Memory B cell (primary cell): ENCODE measurements around the gene MITF.

Source experiments
- ATAC-seq: fragments of 150-1000 bp; cut with Tn5 transposase; 2 replicates; pipeline ENCODE4 v1.10.0; 2021; ENCODE audit warnings: low read depth, mild to moderate bottlenecking, moderate library complexity
- DNase-seq, 2 donors: peaks; one replicate each; pipeline ENCODE4 v3.0.0; 2022; ENCODE audit warnings: low spot score in 2 of 2
- H3K27ac Mint-ChIP-seq: one replicate; pipeline ENCODE4 v1.8.0; 2022; ENCODE audit warnings: mild to moderate bottlenecking, moderate library complexity, mixed read lengths
- H3K27me3 Mint-ChIP-seq: one replicate; pipeline ENCODE4 v1.8.0; 2022; ENCODE audit warnings: mixed read lengths
- H3K36me3 Mint-ChIP-seq: one replicate; pipeline ENCODE4 v1.8.0; 2022; ENCODE audit warnings: mild to moderate bottlenecking, mixed read lengths
- H3K4me1 Mint-ChIP-seq: one replicate; pipeline ENCODE4 v1.8.0; 2022; ENCODE audit warnings: mixed read lengths
- H3K4me3 Mint-ChIP-seq: one replicate; pipeline ENCODE4 v1.8.0; 2022; ENCODE audit warnings: mild to moderate bottlenecking, moderate library complexity, mixed read lengths
- H3K9me3 Mint-ChIP-seq: one replicate; pipeline ENCODE4 v1.8.0; 2022; ENCODE audit warnings: mixed read lengths

Gene MITF

GRCh38 chr3:69806735-69807438 lies 67.6 kb downstream of the MITF start:
- Mint-ChIP-seq H3K27me3 (peaks cover 7% of the 10 kb centered on the region), H3K9me3 (peaks cover 6% of the 10 kb centered on the region), H3K4me3 (no peak overlapping the region), H3K4me1 (no peaks in the 10 kb centered on the region), H3K27ac (no peak overlapping the region), H3K36me3 (no peaks in the 10 kb centered on the region)
- DNase-seq (no peak), ATAC-seq (no peak)

- Mint-ChIP-seq H3K4me1 (no peaks in the 10 kb centered on the region), H3K27ac (no peak overlapping the region), H3K9me3 (peaks cover 6% of the 10 kb centered on the region), H3K27me3 (peaks cover 7% of the 10 kb centered on the region), H3K4me3 (no peak overlapping the region), H3K36me3 (no peaks in the 10 kb centered on the region)
- DNase-seq (no peak), ATAC-seq (no peak)
Observed at GRCh38 chr3:69807674-69808073, 68.4 kb downstream of the MITF start.

GRCh38 chr3:69809076-69809835 lies 70.0 kb downstream of the MITF start:
- Mint-ChIP-seq H3K36me3 (no peaks in the 10 kb centered on the region), H3K4me3 (no peak overlapping the region), H3K27ac (no peak overlapping the region), H3K9me3 (peaks cover 5% of the 10 kb centered on the region), H3K27me3 (peaks cover 6% of the 10 kb centered on the region), H3K4me1 (no peaks in the 10 kb centered on the region)
- ATAC-seq: no peak
- no peak for DNase-seq

GRCh38 chr3:69811452-69812401 lies 72.5 kb downstream of the MITF start:
- Mint-ChIP-seq H3K27ac (no peak overlapping the region), H3K27me3 (peaks cover 7% of the 10 kb centered on the region), H3K4me1 (peaks cover 2% of the 10 kb centered on the region), H3K36me3 (no peaks in the 10 kb centered on the region), H3K4me3 (no peak overlapping the region), H3K9me3 (peaks cover 4% of the 10 kb centered on the region)
- ATAC-seq: no peak
- no peak for DNase-seq

- H3K9me3 Mint-ChIP-seq: no peaks in the 10 kb centered on the region
Observed at GRCh38 chr3:69815970-69816369, 76.7 kb downstream of the MITF start.

GRCh38 chr3:69817988-69818387 lies 78.7 kb downstream of the MITF start:
- H3K4me3 Mint-ChIP-seq: no peak overlapping the region
- no peak for ATAC-seq
- peaks cover 2% of the 10 kb centered on the region for H3K27me3 Mint-ChIP-seq
- DNase-seq: no peak
- no peaks in the 10 kb centered on the region for H3K36me3 Mint-ChIP-seq
- H3K4me1 Mint-ChIP-seq: peaks cover 2% of the 10 kb centered on the region
- H3K9me3 Mint-ChIP-seq: no peaks in the 10 kb centered on the region
- no peak overlapping the region for H3K27ac Mint-ChIP-seq

More at GRCh38 chr3:69815970-69816369, 76.7 kb downstream of the MITF start:
- no peak for ATAC-seq
- Mint-ChIP-seq H3K4me3 (no peak overlapping the region), H3K27me3 (peaks cover 2% of the 10 kb centered on the region), H3K36me3 (no peaks in the 10 kb centered on the region), H3K4me1 (peaks cover 2% of the 10 kb centered on the region), H3K27ac (no peak overlapping the region)
- DNase-seq: no peak

GRCh38 chr3:69819282-69819681 lies 80.0 kb downstream of the MITF start:
- H3K27ac Mint-ChIP-seq: no peak overlapping the region
- DNase-seq: no peak
- H3K36me3 Mint-ChIP-seq: no peaks in the 10 kb centered on the region
- H3K9me3 Mint-ChIP-seq: peaks cover 2% of the 10 kb centered on the region
- no peak for ATAC-seq
- H3K4me1 Mint-ChIP-seq: peaks cover 2% of the 10 kb centered on the region
- H3K4me3 Mint-ChIP-seq: no peak overlapping the region
- H3K27me3 Mint-ChIP-seq: peaks cover 2% of the 10 kb centered on the region

GRCh38 chr3:69821133-69821532 lies 81.9 kb downstream of the MITF start:
- Mint-ChIP-seq H3K27me3 (peaks cover 2% of the 10 kb centered on the region), H3K4me1 (peaks cover 2% of the 10 kb centered on the region), H3K27ac (no peak overlapping the region), H3K4me3 (no peak overlapping the region), H3K9me3 (peaks cover 2% of the 10 kb centered on the region), H3K36me3 (no peaks in the 10 kb centered on the region)
- no peak for DNase-seq
- ATAC-seq: no peak

GRCh38 chr3:69823743-69824142 lies 84.5 kb downstream of the MITF start:
- no peak overlapping the region for H3K4me3 Mint-ChIP-seq
- no peaks in the 10 kb centered on the region for H3K27me3 Mint-ChIP-seq
- H3K27ac Mint-ChIP-seq: no peak overlapping the region
- DNase-seq (no peak), ATAC-seq (no peak)
- peaks cover 2% of the 10 kb centered on the region for H3K9me3 Mint-ChIP-seq
- no peaks in the 10 kb centered on the region for H3K36me3 Mint-ChIP-seq
- H3K4me1 Mint-ChIP-seq: no peaks in the 10 kb centered on the region

- Mint-ChIP-seq H3K4me3 (no peak overlapping the region), H3K27ac (no peak overlapping the region), H3K27me3 (no peaks in the 10 kb centered on the region), H3K9me3 (peaks cover 2% of the 10 kb centered on the region), H3K36me3 (no peaks in the 10 kb centered on the region), H3K4me1 (no peaks in the 10 kb centered on the region)
- ATAC-seq (no peak), DNase-seq (no peak)
Observed at GRCh38 chr3:69825446-69825845, 86.2 kb downstream of the MITF start.

- H3K9me3 Mint-ChIP-seq: peaks cover 4% of the 10 kb centered on the region
- H3K27me3 Mint-ChIP-seq: no peaks in the 10 kb centered on the region
- no peak for DNase-seq
- ATAC-seq: no peak
- H3K4me1 Mint-ChIP-seq: no peaks in the 10 kb centered on the region
- no peak overlapping the region for H3K27ac Mint-ChIP-seq
- H3K4me3 Mint-ChIP-seq: no peak overlapping the region
- H3K36me3 Mint-ChIP-seq: no peaks in the 10 kb centered on the region
Observed at GRCh38 chr3:69827127-69827526, 87.9 kb downstream of the MITF start.

GRCh38 chr3:69828817-69829216 lies 89.6 kb downstream of the MITF start:
- Mint-ChIP-seq H3K9me3 (peaks cover 2% of the 10 kb centered on the region), H3K27me3 (no peaks in the 10 kb centered on the region), H3K4me1 (no peaks in the 10 kb centered on the region), H3K4me3 (no peak overlapping the region), H3K36me3 (no peaks in the 10 kb centered on the region), H3K27ac (no peak overlapping the region)
- ATAC-seq: no peak
- DNase-seq: no peak

GRCh38 chr3:69830147-69830546 lies 90.9 kb downstream of the MITF start:
- no peaks in the 10 kb centered on the region for H3K27me3 Mint-ChIP-seq
- peaks cover 4% of the 10 kb centered on the region for H3K9me3 Mint-ChIP-seq
- no peak overlapping the region for H3K4me3 Mint-ChIP-seq
- H3K36me3 Mint-ChIP-seq: no peaks in the 10 kb centered on the region
- no peak for ATAC-seq
- H3K27ac Mint-ChIP-seq: no peak overlapping the region
- H3K4me1 Mint-ChIP-seq: no peaks in the 10 kb centered on the region
- DNase-seq: no peak

GRCh38 chr3:69831737-69832136 lies 92.5 kb downstream of the MITF start:
- Mint-ChIP-seq H3K4me1 (no peaks in the 10 kb centered on the region), H3K27ac (no peak overlapping the region), H3K9me3 (peaks cover 6% of the 10 kb centered on the region), H3K36me3 (no peaks in the 10 kb centered on the region), H3K4me3 (no peak overlapping the region), H3K27me3 (no peaks in the 10 kb centered on the region)
- no peak for ATAC-seq
- no peak for DNase-seq
